ENCODE data around the gene SEMA3E. TPM values are rescaled to one million over a fixed set of nuclear protein-coding genes. Genes with fewer than 3 reads are reported as not detected.

SEMA3E gene
- total and polyA plus RNA-seq, 9 of the 15 experiments (the other 6 are each of a cell fraction or from before 2014, with no cell fraction given): 0.01 to 1.4 (median 0.14) TPM; not detected in 2

GRCh38 chr7:83693256-83693655 lies 44.3 kb upstream of the SEMA3E start:
- ChIA-PET CTCF (ENCODE audit: low intra/inter-chr PET ratio) (no interaction called here), POLR2A (no interaction called here)
- Histone ChIP-seq H3K79me2 (ENCODE audit: control insufficient read depth, insufficient read depth, low read length) (no peaks in the 10 kb centered on the region), H3K4me2 (ENCODE audit: insufficient read depth, low read length) (no peak overlapping the region), H2AFZ (ENCODE audit: low read depth, low read length) (no peak overlapping the region), H4K20me1 (replicated peaks; ENCODE audit: control insufficient read depth, insufficient read depth, low read length) (no peaks in the 10 kb centered on the region), H3K36me3 (ENCODE audit: control insufficient read depth, insufficient read depth, low read length) (no peaks in the 10 kb centered on the region), H3K4me3 (no peak overlapping the region), H3K27me3 (ENCODE audit: control insufficient read depth in 2 of 2, insufficient read depth in 2 of 2, low read length in 2 of 2) (no peaks in the 10 kb centered on the region), H3K4me1 (replicated peaks in 1 of 2; ENCODE audit: control insufficient read depth in 2 of 2, insufficient read depth in 2 of 2, low read length in 2 of 2) (no peaks in the 10 kb centered on the region), H3K27ac (ENCODE audit: extremely low read depth, low read depth, low read length) (no peak overlapping the region), H3K9ac (ENCODE audit: insufficient read depth in 1 of 2, low read depth in 2 of 2, low read length in 2 of 2) (no peak overlapping the region), H3K9me3 (replicated peaks; ENCODE audit: control insufficient read depth, insufficient read depth, low read depth, low read length) (no peaks in the 10 kb centered on the region; the same call in 1 of the 2 replicates), H3K9me1 (ENCODE audit: control insufficient read depth, insufficient read depth, low read length) (no peaks in the 10 kb centered on the region)
- DNase-seq (ENCODE audit: extremely low read depth in 1 of 4, low spot score in 3 of 4): no peak
- 0% methylated on average over 1 of the region's 1 CpG for WGBS (ENCODE audit: insufficient coverage, low coverage, missing lambda C conversion rate)
- in situ Hi-C loops (cut with MboI) (no loop called here), intact Hi-C loops (cut with micrococcal nuclease) (no loop called here)
- no TSS peak for BruUV-seq (replicated peaks)
- TF ChIP-seq FOXO4 (CRISPR knock-in tag; IDR thresholded peaks at IDR 0.05): no peak
- no peak for TF ChIP-seq ATF3 (IDR thresholded peaks at IDR 0.05)
- TF ChIP-seq ATF3 (CRISPR knock-in tag; conservative IDR thresholded peaks at IDR 0.05): no peak
- no peak for TF ChIP-seq SP1 (CRISPR knock-in tag; IDR thresholded peaks at IDR 0.05)
- no peak for FAIRE-seq
- no peak for ATAC-seq
